Amniotic epithelial cell (primary cell): ENCODE results near the gene PVRIG.
"Not testable (repeated sequence)": the region's sequence is repeated elsewhere in the genome, so short reads cannot be mapped to it uniquely, and the experiment has no call there.

ENCODE experiments used
- DNase-seq: peaks from one replicate; pipeline ENCODE4 v3.0.0-alpha.2; 2010; ENCODE audit warnings: low read depth

PVRIG gene

GRCh38 chr7:100219801-100220585 lies at the start of gene PVRIG:
Gene PVRIG, plus strand, starts transcription at chr7:100219949. Its CDS starts 22 bp downstream, at chr7:100219971.
- DNase-seq, result not testable (repeated sequence)

- no peak for DNase-seq
Measured at GRCh38 chr7:100170101-100170897, 49.5 kb upstream of the PVRIG start.

GRCh38 chr7:100171087-100171681 lies 48.6 kb upstream of the PVRIG start:
- no peak for DNase-seq

DNA sequence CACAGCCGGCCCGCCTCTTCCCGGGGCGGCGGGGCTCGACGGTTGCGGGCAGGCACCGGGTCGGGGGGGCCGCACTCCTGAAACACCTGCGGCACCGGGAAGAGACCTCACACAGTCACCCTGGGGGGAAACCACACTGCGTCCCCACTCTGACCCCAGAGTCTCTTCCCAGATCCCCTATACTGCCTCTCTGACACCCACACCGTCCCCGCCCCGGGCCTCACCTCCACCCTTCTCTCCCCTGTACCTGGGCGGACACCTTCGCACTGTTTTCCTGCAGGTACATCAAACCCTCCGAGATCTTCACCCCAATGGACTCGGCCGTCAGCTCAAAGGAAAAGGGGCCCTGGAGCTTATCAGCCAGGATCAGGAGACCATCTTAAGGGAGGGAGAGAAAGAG lies 47.9 kb upstream of the PVRIG start:
- no peak for DNase-seq

GRCh38 chr7:100173806-100174495 lies 45.8 kb upstream of the PVRIG start:
- DNase-seq, result no peak

- DNase-seq, result no peak
Measured at GRCh38 chr7:100174582-100174981, 45.2 kb upstream of the PVRIG start.

DNA sequence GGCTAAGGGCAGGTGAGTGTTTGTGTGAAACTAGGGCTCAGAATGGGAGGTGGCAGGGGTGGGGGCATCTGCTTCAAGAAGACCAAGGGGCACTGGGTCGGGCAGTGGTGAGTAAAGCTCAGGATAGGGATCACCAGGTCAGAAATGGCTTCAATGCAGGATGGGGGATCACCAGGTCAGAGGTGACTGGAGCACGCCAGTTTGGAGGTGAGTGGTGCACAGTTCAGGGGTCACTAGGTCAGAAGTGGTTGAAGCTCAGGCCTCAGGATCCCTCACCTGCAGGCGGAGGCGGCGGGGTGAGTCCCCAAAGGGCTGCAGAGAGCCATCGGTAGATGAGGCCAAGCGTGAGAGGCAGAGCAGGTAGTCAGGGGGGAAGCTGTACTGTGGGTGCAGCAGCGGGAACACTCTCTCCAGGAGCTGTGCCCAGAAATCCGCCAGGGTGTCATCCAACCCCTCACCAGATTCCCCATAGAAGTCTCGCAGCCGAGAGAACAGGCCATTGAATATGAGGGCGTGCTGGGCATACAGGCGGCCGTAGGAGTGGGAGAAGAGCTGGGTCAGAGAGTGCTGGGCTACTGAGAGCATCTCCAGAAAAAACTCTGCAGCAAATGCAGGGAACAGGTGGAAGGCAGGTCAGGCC lies 44.3 kb upstream of the PVRIG start:
- no peak for DNase-seq

- DNase-seq, result no peak
Measured at GRCh38 chr7:100176096-100177044, 43.4 kb upstream of the PVRIG start.

GRCh38 chr7:100177045-100178001 lies 42.4 kb upstream of the PVRIG start, which contains the start of the genes GPC2 and STAG3:
Gene GPC2, minus strand, starts transcription at chr7:100177381. Its CDS starts 182 bp downstream, at chr7:100177199.
Gene STAG3, plus strand, starts transcription at chr7:100177918. Its CDS starts 2,639 bp downstream, at chr7:100180557.
- peak; percentile 92 for DNase-seq

DNA sequence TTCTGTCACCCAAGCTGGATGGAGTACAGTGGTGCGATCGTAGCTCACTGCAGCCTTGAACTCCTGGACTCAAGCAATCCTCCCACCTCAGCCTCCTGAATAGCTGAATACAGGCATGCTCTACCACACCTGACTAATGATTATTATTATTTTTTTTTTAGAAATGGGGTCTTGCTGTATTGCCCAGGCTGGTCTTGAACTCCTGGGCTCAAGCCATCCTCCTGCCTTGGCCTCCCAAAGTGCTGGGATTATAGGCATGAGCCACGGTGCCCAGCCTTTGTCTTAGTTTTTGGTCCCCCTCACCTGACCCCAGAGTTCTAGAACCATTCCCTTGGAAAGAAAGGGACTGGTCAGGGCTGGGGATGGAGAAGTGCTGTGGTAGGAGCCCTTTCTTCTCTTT lies 39.7 kb upstream of the PVRIG start:
- DNase-seq, result not testable (repeated sequence)

DNA sequence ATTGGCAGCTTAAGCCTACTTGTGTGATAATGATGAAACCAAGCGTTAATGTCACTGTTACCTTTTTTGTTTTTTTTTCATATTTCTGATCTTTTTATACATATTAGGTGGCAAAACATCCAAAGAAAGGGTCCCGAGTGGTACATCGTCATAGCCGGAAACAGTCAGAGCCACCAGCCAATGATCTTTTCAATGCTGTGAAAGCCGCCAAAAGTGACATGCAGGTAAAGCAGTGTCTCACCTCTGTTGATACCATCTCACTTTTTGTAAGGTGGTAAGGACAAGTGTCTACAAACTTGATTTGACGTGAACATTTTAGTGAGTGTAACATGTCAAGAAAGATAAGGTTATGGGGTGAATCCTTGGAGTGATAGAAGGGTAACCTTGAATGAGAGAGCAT lies 37.1 kb upstream of the PVRIG start:
- DNase-seq, result not testable (repeated sequence)

DNA sequence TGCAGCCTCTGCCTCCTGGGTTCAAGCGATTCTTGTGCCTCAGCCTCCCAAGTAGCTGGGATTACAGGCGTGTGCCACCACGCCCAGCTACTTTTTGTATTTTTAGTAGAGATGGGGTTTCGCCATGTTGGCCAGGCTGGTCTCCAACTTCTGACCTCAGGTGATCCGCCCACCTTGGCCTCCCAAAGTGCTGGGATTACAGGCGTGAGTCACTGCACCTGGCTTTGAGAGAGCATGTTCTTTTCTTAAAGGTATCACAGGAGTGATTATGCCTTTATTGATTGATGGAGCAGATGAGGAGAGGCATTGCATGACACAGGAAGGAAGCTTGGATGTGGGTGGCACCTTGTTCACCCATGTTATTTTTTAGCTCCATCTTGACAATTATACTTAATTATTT lies 36.7 kb upstream of the PVRIG start:
- DNase-seq, result not testable (repeated sequence)

DNA sequence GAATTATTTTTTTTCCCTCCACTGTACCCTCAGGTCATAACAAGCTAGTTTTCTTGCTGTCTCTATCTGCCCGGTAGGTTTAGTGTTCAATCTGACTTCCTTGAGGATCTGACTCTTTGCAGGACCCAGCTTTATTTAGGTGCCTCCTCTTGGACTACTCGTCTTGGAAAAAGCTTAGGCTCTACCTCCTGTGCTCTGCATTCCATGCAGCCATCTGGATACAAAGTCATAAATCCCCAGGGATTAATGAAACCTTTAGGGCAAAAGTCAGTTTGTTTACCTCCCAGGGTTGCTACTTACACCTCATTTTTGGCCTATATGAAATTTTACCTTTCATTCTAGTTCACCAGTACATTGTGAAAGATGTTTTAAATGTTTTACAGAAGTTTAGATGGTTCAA lies 34.0 kb upstream of the PVRIG start:
- DNase-seq, result peak; percentile 10

GRCh38 chr7:100189061-100189460 lies 30.7 kb upstream of the PVRIG start:
- DNase-seq, result no peak

DNA sequence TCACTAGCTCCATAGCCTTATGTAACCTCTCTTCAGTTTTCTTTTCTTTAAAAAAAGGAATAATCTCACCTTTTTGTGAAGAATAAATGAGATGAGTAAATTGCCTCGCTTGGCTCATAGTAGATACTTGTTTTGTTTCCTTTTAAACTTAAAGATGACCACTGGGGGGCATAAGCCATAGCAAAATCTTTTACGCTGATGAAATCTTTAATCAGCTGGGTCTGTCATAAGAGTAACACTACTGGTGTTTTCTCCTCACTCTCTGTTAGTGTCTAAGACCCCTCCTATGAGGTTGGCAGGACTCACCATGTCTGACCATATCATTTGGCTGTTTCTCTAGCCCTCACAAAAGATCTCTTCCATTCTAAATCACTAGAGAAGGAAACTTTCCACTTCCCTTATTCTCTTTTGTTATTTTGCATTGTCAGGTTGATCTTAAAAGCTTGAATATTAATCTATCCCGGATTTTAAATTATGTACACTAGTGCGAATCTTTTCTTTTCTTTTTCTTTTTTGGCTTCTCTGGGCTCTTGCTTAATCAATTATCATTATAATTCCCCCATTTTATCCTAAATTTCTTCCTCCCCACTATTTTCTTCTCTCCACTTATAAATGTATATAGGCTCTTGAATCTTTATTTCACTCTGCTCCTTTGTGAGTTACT lies 29.6 kb upstream of the PVRIG start:
- peak; percentile 50 for DNase-seq

- DNase-seq, result peak; percentile 93
Measured at GRCh38 chr7:100191775-100192174, 28.0 kb upstream of the PVRIG start.

GRCh38 chr7:100192281-100192862 lies 27.4 kb upstream of the PVRIG start:
- DNase-seq, result not testable (repeated sequence)

DNA sequence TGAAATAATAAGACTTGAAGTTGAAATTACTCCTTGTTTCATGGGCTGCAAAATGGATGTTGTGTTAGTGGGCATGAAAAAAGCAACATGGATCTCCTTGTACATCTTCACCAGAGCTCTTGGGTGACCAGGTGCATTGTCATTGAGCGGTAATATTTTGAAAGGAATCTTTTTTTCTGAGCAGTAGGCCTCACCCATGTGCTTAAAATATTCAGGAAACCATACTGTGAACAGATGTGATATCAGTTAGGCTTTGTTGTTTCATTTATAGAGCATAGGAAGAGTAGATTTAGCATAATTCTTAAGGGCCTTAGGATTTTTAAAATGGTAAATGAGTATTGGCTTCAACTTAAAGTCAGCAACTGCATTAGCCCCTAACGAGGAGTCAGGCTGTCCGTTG lies 26.8 kb upstream of the PVRIG start:
- DNase-seq, result no peak
